Activated CD4-positive, CD25-positive, alpha-beta regulatory T cell treated with anti-CD3 and anti-CD28 coated beads, Interleukin-2, amount 50 U/mL, for 24 hours (primary cell): ENCODE measurements around the gene RARA.
A peak's percentile ranks its signal among the peaks of the same experiment; 100 is the strongest.
"Not testable (repeated sequence)": the region's sequence is repeated elsewhere in the genome, so short reads cannot be mapped to it uniquely, and the experiment has no call there.

Experiments used
- ATAC-seq, 2 donors: fragments of 150-1000 bp; cut with Tn5 transposase; one replicate each; pipeline ENCODE4 v1.10.0; 2021; ENCODE audit warnings: mild to moderate bottlenecking in 1 of 2, moderate library complexity in 1 of 2

RARA gene

GRCh38 chr17:40382251-40382650, 73.3 kb downstream of the RARA start:
- ATAC-seq, result no peak

- ATAC-seq, result not testable (repeated sequence)
Observed at GRCh38 chr17:40386555-40386954, 77.6 kb downstream of the RARA start.

DNA sequence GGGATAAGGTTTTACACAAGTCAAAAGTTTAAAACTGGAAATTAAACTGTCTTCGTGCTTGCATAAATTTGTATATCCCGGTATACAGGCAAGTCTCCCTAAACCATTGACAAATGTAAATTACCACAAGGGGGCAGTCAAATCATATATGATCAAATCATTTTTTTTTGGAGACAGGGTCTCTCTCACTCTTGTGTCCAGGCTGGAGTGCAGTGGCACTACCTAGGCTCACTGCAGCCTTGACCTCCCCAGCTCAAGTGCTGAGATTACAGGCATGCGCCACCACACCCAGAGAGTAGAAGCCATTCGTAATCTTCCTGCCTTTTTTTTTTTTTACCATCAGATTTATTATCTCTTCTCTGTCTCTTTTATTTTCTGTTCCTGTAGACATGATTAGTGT, 90.2 kb downstream of the RARA start:
- peak; percentile 60 to 65 for ATAC-seq

DNA sequence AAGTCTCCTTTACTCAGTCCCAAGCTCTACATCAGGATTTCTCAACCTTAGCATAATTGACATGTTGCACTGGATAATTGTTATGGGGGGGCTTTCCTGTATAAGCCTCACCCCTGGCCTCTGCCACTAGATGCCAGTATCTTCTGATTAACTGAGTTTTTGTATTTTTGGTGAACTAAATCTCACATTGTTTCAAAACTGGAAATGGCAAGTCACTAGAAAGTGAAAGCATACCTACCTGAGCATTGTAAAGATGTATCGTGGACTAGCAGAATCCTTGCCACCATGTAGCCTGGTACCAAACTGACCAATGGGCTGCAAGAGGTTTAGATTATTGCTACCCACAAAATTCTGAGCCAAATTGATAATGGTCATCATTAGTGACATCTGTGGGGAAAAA, 93.7 kb downstream of the RARA start:
- peak in 1 of 2 donors; percentile 51 for ATAC-seq

DNA sequence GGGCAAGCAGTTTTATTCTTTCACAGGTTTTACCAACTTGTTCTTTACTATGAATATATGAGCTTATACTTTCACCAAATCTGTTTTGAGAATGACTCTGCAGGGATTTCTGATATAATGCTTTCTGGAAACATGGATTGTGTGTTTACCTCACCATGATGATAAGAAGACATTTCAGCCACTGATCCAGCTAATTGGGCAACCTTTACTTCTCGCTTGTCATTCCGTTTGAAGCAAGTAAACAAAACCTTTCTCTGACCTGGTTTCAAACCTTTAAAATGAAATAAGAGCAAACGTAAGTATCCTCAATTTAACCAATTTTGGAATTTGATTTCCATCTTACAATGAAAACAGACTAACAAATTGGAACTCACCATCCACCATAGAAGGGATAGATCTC, 95.0 kb downstream of the RARA start:
- no peak for ATAC-seq
